Measurements from ENCODE around the gene PLPP6. TPM values are rescaled to one million over a fixed set of nuclear protein-coding genes. Genes with fewer than 3 reads are reported as not detected.

Gene PLPP6
- total RNA-seq, 4 donors from 2014 or later, result 13.6 to 20.7 (median 17.7) TPM

DNA sequence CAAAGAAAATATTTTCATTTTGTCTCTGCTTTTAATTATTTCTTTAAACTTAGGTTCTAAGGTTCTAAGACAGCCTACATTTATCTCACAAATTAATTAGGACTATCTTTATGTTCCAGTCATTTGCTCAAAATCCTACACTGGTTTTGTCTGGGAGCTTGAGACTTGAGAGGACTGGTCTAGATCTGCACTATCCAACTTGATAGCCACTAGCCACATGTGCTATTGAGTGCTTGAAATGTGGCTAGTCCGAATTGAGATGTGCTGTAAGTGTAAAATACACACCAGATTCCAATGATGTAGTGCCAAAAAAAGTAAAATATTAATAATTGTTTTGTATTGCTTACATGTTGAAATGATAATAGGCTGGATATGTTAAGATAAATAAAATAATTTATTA, 24.5 kb downstream of the PLPP6 start:
- intact Hi-C loops (cut with DNase I; ENCODE audit: low total_unique reads), result loop anchor here (10.0 kb wide), 1 partner anchor 48 kb away; no protein-coding TSS in a partner anchor
- no peak overlapping the region for H3K4me3 ChIP-seq (ENCODE audit: low read depth, poor library complexity, severe bottlenecking)
- DNase-seq (ENCODE audit: low spot score in 2 of 2), result no peak
- TF ChIP-seq POLR2A (IDR thresholded peaks at IDR 0.05), result no peak
- TF ChIP-seq, protein P1, sequence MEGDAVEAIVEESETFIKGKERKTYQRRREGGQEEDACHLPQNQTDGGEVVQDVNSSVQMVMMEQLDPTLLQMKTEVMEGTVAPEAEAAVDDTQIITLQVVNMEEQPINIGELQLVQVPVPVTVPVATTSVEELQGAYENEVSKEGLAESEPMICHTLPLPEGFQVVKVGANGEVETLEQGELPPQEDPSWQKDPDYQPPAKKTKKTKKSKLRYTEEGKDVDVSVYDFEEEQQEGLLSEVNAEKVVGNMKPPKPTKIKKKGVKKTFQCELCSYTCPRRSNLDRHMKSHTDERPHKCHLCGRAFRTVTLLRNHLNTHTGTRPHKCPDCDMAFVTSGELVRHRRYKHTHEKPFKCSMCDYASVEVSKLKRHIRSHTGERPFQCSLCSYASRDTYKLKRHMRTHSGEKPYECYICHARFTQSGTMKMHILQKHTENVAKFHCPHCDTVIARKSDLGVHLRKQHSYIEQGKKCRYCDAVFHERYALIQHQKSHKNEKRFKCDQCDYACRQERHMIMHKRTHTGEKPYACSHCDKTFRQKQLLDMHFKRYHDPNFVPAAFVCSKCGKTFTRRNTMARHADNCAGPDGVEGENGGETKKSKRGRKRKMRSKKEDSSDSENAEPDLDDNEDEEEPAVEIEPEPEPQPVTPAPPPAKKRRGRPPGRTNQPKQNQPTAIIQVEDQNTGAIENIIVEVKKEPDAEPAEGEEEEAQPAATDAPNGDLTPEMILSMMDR (IDR thresholded peaks at IDR 0.05), result no peak
- 63 to 76% methylated on average over 1 of the region's 1 CpG for WGBS, 2 donors

DNA sequence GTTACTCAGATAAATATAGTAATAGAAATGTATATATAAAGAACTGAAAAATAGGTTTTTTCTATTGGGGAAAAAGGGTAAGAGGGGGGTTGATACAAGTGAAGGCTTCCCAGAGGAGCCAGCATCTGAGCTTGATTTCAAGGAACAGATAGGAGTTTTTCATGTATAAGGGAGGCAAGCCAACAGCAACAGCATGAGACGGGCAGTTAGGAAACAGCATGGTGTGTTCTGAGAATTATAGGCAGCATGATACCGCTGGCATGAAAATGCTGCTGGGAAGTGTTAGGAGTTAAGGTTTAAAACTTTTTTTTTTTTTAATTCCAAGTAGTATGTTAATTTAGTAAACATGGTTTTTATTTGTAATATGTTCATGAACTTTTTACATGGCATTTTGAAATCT, 26.9 kb downstream of the PLPP6 start:
- DNase-seq (ENCODE audit: low spot score in 2 of 2), result no peak
- no peak overlapping the region for H3K4me3 ChIP-seq (ENCODE audit: low read depth, poor library complexity, severe bottlenecking)
- intact Hi-C loops (cut with DNase I; ENCODE audit: low total_unique reads), result loop anchor here (10.0 kb wide), 1 partner anchor 46 kb away; no protein-coding TSS in a partner anchor
- TF ChIP-seq, protein P1 (IDR thresholded peaks at IDR 0.05), result no peak
- no peak for TF ChIP-seq POLR2A (IDR thresholded peaks at IDR 0.05)
- WGBS, 2 donors, result 67 to 82% methylated on average over 2 of the region's 2 CpGs

DNA sequence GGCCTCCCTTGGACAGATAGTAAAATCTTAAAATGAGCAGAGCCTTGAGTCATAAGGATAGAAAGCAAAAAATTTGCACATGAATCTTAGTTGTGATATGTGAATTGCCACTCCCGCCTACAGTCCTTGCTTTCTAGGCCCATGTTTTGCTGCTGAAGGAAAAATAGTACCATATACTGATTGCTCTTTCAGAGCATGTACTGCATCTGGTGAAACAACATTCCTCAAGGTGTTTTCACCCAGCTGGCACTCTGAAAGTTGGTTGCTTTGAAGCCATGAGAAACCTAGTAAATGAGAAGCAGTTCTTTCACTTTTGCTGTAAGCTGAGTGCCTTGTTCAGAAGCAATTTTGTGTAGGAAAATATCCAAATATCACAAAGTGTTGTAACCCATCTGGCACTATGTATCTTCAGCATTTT, 27.6 kb downstream of the PLPP6 start:
- DNase-seq (ENCODE audit: low spot score in 2 of 2), result no peak
- 65 to 71% methylated on average over 1 of the region's 1 CpG for WGBS, 2 donors
- TF ChIP-seq POLR2A (IDR thresholded peaks at IDR 0.05), result no peak
- TF ChIP-seq, protein P1 (IDR thresholded peaks at IDR 0.05), result no peak
- no peak overlapping the region for H3K4me3 ChIP-seq (ENCODE audit: low read depth, poor library complexity, severe bottlenecking)
- intact Hi-C loops (cut with DNase I; ENCODE audit: low total_unique reads), result loop anchor here (10.0 kb wide), 1 partner anchor 45 kb away; no protein-coding TSS in a partner anchor

DNA sequence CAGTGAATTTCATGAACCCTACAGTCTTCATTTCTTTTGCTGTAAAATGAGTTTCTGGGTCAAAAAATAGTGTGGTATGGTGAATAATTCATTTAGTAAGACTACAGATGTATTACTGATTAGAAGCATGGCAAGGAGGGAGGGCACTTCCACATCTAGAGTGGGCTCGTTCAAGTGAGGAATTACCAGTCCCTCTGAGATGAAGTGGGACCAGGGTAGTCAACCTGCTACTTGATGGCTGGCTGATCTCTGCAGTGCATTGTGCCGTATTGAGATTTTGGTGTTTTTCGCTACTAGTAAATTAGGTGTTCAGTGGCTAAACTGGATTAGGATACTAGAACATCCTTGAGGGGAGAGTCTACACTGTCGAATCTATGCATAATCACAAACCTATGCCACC, 28.1 kb downstream of the PLPP6 start:
- intact Hi-C loops (cut with DNase I; ENCODE audit: low total_unique reads), result no loop called here
- H3K4me3 ChIP-seq (ENCODE audit: low read depth, poor library complexity, severe bottlenecking), result no peak overlapping the region
- TF ChIP-seq POLR2A (IDR thresholded peaks at IDR 0.05), result no peak
- TF ChIP-seq, protein P1 (IDR thresholded peaks at IDR 0.05), result no peak
- DNase-seq (ENCODE audit: low spot score in 2 of 2), result no peak
- WGBS, 2 donors, result 91% methylated on average over 4 of the region's 4 CpGs

DNA sequence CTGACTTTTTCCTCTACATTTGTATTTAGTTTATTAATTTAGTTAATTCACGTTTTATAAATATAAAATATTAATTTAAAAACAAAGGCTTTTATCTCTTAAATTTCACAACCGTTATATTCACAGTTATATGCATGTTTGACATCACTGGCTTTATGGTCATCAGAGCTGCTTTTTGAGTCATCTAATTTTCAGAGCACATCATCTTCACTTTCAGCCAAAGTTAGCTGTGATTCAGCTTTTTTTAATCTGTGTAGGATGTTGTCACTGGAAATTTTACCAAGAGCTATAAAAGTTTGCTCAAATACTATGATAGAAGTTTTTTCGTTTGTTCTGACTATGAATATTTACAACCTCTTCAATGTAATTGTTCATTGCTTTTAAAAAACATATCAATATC, 29.7 kb downstream of the PLPP6 start:
- intact Hi-C loops (cut with DNase I; ENCODE audit: low total_unique reads), result no loop called here
- no peak overlapping the region for H3K4me3 ChIP-seq (ENCODE audit: low read depth, poor library complexity, severe bottlenecking)
- TF ChIP-seq POLR2A (IDR thresholded peaks at IDR 0.05), result no peak
- TF ChIP-seq, protein P1 (IDR thresholded peaks at IDR 0.05), result no peak
- DNase-seq (ENCODE audit: low spot score in 2 of 2), result no peak
- 64 to 69% methylated on average over 3 of the region's 3 CpGs for WGBS, 2 donors

DNA sequence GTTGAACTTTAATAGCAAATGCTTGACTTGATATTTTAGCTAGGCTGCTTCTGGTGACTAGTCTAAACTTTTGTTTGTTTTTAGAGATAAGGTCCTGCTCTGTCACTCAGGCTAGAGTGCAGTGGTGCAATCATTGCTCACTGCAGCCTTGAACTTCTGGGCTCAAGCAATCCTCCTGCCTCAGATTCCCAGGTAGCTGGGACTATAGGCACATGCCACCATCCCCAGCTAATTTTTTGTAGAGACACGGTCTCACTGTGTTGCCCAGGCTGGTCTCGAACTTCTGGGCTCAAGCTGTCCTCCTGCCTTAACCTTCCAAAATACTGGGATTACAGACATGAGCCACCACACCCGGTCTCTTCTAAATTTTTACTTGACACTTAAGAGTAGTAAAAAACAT, 38.0 kb downstream of the PLPP6 start:
- DNase-seq (ENCODE audit: low spot score in 2 of 2), result no peak
- 82 to 87% methylated on average over 3 of the region's 3 CpGs for WGBS, 2 donors

More for the DNA sequence above, 38.0 kb downstream of the PLPP6 start:
- no peak overlapping the region for H3K4me3 ChIP-seq (ENCODE audit: low read depth, poor library complexity, severe bottlenecking)
- intact Hi-C loops (cut with DNase I; ENCODE audit: low total_unique reads), result no loop called here
- TF ChIP-seq, protein P1 (IDR thresholded peaks at IDR 0.05), result no peak
- TF ChIP-seq POLR2A (IDR thresholded peaks at IDR 0.05), result no peak
